ENCODE data around the gene STOM.
A peak's percentile ranks its signal among the peaks of the same experiment; 100 is the strongest.
"Not testable (repeated sequence)": the region's sequence is repeated elsewhere in the genome, so short reads cannot be mapped to it uniquely, and the experiment has no call there.

The STOM gene

GRCh38 chr9:121296213-121297127 lies 73.6 kb downstream of the STOM start:
- intact Hi-C loops (cut with DNase I) = no loop called here
- DNase-seq = peak in 5 of 42 donors; percentile 9 to 39 (median 27)

GRCh38 chr9:121295662-121296191 lies 74.3 kb downstream of the STOM start:
- intact Hi-C loops (cut with DNase I) = no loop called here

DNA sequence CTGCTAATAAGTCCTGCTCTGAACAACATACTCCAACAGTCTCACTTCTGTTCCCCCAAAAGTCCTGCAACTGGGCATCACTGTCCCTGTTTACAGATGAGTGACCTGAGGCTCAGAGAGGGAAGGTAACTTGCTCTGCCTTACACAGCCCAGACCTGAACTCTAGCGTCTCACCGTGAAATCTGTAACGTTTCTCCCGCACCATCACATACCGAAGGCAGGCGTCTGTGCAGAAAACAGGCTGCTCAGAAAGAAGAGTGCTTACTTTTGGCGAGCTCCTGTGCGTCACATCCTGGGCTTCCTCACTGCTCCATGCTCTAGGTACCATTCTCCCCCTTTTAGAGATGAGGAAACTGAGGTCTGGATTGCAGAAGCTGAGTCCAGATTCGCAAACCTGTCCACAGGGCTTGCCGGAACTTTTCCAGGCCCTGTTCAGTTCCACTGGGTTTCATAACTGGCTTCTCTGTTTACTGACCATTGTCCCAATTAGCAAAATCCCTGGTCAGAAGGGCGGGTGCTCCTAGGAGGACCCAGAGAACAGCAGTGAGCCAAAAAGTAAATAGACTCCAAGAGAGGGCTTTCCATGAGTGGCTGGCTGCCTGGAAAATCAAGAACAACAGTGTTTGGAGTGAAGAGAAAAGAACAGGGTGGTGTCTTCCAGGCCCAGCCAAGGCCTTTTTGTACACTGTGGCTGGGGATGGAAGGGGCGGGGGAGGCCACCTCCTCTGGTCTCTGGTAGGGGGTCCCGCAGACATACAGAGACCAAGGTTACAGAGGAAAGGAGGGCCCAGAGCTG lies 75.0 kb downstream of the STOM start:
- intact Hi-C loops (cut with DNase I) = no loop called here
- DNase-seq = peak in 16 of 42 donors; percentile 19 to 72 (median 56)

More at GRCh38 chr9:121295662-121296191, 74.3 kb downstream of the STOM start:
- peak in 5 of 42 donors; percentile 13 to 42 (median 28) for DNase-seq

GRCh38 chr9:121294151-121294743 lies 75.8 kb downstream of the STOM start:
- DNase-seq = peak in 8 of 42 donors; percentile 11 to 70 (median 40)
- intact Hi-C loops (cut with DNase I) = no loop called here

DNA sequence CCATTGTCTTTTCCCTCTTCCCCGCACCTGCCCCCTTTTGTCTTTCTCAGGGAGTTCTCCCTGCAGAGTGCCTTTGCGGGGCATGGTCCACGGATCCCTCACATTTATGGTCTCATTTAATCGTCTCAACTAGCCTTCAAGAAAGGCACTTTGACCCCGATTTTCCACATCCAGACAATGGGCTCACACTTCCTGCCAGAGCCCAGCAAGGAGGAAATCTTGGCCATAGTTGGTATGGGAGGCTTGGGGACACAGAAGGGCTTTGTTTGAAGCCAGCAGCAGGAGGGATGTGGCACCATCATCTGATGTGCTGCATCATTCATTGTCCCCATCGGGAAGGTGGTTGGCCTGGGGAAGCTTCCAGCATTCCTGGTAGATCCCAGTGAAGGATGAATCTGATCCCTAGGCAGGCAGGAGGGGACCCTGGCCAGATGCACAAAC lies 77.2 kb downstream of the STOM start:
- intact Hi-C loops (cut with DNase I) = no loop called here
- peak in 34 of 42 donors; percentile 40 to 89 (median 73) for DNase-seq

- intact Hi-C loops (cut with DNase I) = no loop called here
- peak in 5 of 42 donors; percentile 11 to 32 (median 19) for DNase-seq
Observed at GRCh38 chr9:121292051-121292450, 78.0 kb downstream of the STOM start.

DNA sequence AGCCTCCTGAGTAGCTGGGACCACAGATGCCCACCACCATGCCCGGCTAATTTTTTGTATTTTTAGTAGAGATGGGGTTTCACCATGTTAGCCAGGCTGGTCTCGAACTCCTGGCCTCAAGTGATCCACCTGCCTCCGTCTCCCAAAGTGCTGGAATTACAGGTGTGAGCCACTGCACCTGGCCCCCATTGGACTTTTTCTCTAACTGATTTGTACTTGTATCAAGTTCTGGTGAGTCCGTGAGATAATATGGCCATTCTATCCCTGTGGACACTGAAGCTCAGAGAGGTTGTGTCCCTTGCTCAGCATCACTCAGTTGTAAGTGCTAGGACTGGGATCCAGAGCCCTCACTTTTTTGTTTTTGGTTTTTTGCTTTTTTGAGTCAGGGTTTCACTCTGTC lies 78.5 kb downstream of the STOM start:
- peak in 3 of 42 donors; percentile 1 to 32 (median 10) for DNase-seq
- intact Hi-C loops (cut with DNase I) = not testable (repeated sequence)

GRCh38 chr9:121289772-121290370 lies 80.2 kb downstream of the STOM start:
- intact Hi-C loops (cut with DNase I) = no loop called here
- DNase-seq = peak in 7 of 42 donors; percentile 17 to 56 (median 36)

GRCh38 chr9:121289026-121289771 lies 80.9 kb downstream of the STOM start:
- intact Hi-C loops (cut with DNase I) = no loop called here
- DNase-seq = peak in 39 of 42 donors; percentile 37 to 91 (median 72)
